Cardiac muscle cell (in vitro differentiated cells and primary cell): ENCODE results near the gene CYFIP1. TPM values are rescaled to one million over a fixed set of nuclear protein-coding genes. Genes with fewer than 3 reads are reported as not detected.
"Not testable (repeated sequence)": the region's sequence is repeated elsewhere in the genome, so short reads cannot be mapped to it uniquely, and the experiment has no call there.

Experiments
- DNase-seq, 2 donors: peaks; one replicate each; pipeline versions ENCODE4 v3.0.0 to v3.0.0-alpha.2; 2010 to 2017; ENCODE audit warnings: low read depth in 1 of 2, low spot score in 1 of 2
- H3K27ac ChIP-seq: fragments of 200-600 bp; sonication (generic); 2 replicates; pipeline ENCODE4 v1.5.1; 2016
- H3K27me3 ChIP-seq: fragments of 200-600 bp; sonication (generic); 2 replicates; pipeline ENCODE4 v1.6.0; 2016; ENCODE audit warnings: control low read depth
- H3K36me3 ChIP-seq: fragments of 200-600 bp; sonication (generic); 2 replicates; pipeline ENCODE4 v1.5.1; 2016; ENCODE audit warnings: control low read depth
- H3K4me1 ChIP-seq: fragments of 200-600 bp; sonication (generic); 2 replicates; pipeline ENCODE4 v1.8.1; 2017; ENCODE audit warnings: low read depth, mild to moderate bottlenecking, mixed run types
- H3K4me3 ChIP-seq: fragments of 200-600 bp; sonication (generic); 2 replicates; pipeline ENCODE4 v1.5.1; 2016; ENCODE audit warnings: mild to moderate bottlenecking
- H3K9me3 ChIP-seq: fragments of 200-600 bp; sonication (generic); 2 replicates; pipeline ENCODE4 v1.5.1; 2017; ENCODE audit warnings: low read depth, mild to moderate bottlenecking, control low read depth
- CTCF ChIP-seq: IDR thresholded peaks from 2 replicates; pipeline ENCODE4 v1.5.1; 2012; ENCODE audit warnings: low read depth, mild to moderate bottlenecking, low read length
- polyA plus RNA-seq: library from polyadenylated mRNA; unstranded; fragments of >200 nt; fragmentation: Nextera tagmentation; extraction: Ambion mirVana; gene quantifications from 2 replicates; pipeline ENCODE4 v1.2.1, GENCODE V29; 2016
- total RNA-seq: library from RNA; depleted of rRNA; stranded (reverse); fragments of >200 nt; gene quantifications from 2 replicates; pipeline ENCODE4 v1.2.3, GENCODE V29; 2016

Gene CYFIP1
- total RNA-seq = 36.7 and 38.7 TPM in 2 replicates
- 32.9 and 39.1 TPM in 2 replicates for polyA plus RNA-seq

GRCh38 chr15:22980189-22981050, at the start of gene CYFIP1:
Gene CYFIP1 (minus strand): TSS chr15:22980368. CDS start chr15:22947285, 33,083 bp downstream.
- H3K4me3 ChIP-seq = peak within 1 kb of the TSS; percentile 79
- no peak within 1 kb of the TSS for H3K27ac ChIP-seq
- H3K4me1 ChIP-seq = no peaks in the 10 kb centered on the region
- H3K9me3 ChIP-seq = no peaks in the 10 kb centered on the region
- peak; percentile 87 to 91 for DNase-seq
- H3K27me3 ChIP-seq = no peaks in the 10 kb centered on the region
- H3K36me3 ChIP-seq = no peaks in the 10 kb centered on the region
- no peak for TF ChIP-seq CTCF

GRCh38 chr15:23026218-23026617, 46.0 kb upstream of the CYFIP1 start:
- DNase-seq = no peak
- no peaks in the 10 kb centered on the region for H3K4me1 ChIP-seq
- TF ChIP-seq CTCF = no peak
- no peaks in the 10 kb centered on the region for H3K9me3 ChIP-seq
- H3K27ac ChIP-seq = no peak overlapping the region
- no peak overlapping the region for H3K4me3 ChIP-seq
- H3K36me3 ChIP-seq = peaks cover 78% of the 10 kb centered on the region
- no peaks in the 10 kb centered on the region for H3K27me3 ChIP-seq

- no peaks in the 10 kb centered on the region for H3K9me3 ChIP-seq
- TF ChIP-seq CTCF = no peak
- H3K4me3 ChIP-seq = no peak overlapping the region
- peaks cover 77% of the 10 kb centered on the region for H3K36me3 ChIP-seq
- no peaks in the 10 kb centered on the region for H3K27me3 ChIP-seq
- DNase-seq = no peak
- no peak overlapping the region for H3K27ac ChIP-seq
- H3K4me1 ChIP-seq = no peaks in the 10 kb centered on the region
Measured at GRCh38 chr15:23022156-23022555, 42.0 kb upstream of the CYFIP1 start.

GRCh38 chr15:23014394-23015000, 34.3 kb upstream of the CYFIP1 start:
- H3K4me3 ChIP-seq = no peak overlapping the region
- no peak for TF ChIP-seq CTCF
- DNase-seq = no peak
- H3K27me3 ChIP-seq = no peaks in the 10 kb centered on the region
- H3K4me1 ChIP-seq = no peaks in the 10 kb centered on the region
- peaks cover 46% of the 10 kb centered on the region for H3K36me3 ChIP-seq
- no peak overlapping the region for H3K27ac ChIP-seq
- H3K9me3 ChIP-seq = no peaks in the 10 kb centered on the region

- no peaks in the 10 kb centered on the region for H3K4me1 ChIP-seq
- no peaks in the 10 kb centered on the region for H3K27me3 ChIP-seq
- no peaks in the 10 kb centered on the region for H3K9me3 ChIP-seq
- TF ChIP-seq CTCF = no peak
- H3K4me3 ChIP-seq = no peak overlapping the region
- peaks cover 42% of the 10 kb centered on the region for H3K36me3 ChIP-seq
- no peak overlapping the region for H3K27ac ChIP-seq
- DNase-seq = no peak
Measured at GRCh38 chr15:23013681-23014080, 33.5 kb upstream of the CYFIP1 start.

GRCh38 chr15:23012616-23013015, 32.4 kb upstream of the CYFIP1 start:
- not testable (repeated sequence) for DNase-seq, H3K4me3 ChIP-seq, H3K4me1 ChIP-seq, H3K27ac ChIP-seq, H3K27me3 ChIP-seq, H3K9me3 ChIP-seq
- H3K36me3 ChIP-seq = peaks cover 41% of the 10 kb centered on the region
